GM10248 (cell line): ENCODE data around the gene HOXA2.

ENCODE experiments used
- CTCF ChIA-PET: fragments of 300-600 bp; sonication (Branson Sonifier 250); formaldehyde crosslinking; extraction: SDS; loops from one replicate; lab custom pipeline; 2021; ENCODE audit warnings: antibody characterized with exemption; lab: Yijun Ruan, JAX
- POLR2A ChIA-PET: fragments of 350-650 bp; sonication (Branson Sonifier 250); formaldehyde crosslinking; extraction: SDS; loops from one replicate; lab custom pipeline; 2020; ENCODE audit warnings: antibody characterized with exemption; lab: Yijun Ruan, JAX
- DNase-seq: peaks from one replicate; pipeline ENCODE4 v3.0.0; 2012; ENCODE audit errors: extremely low spot score
- TF ChIP-seq, protein P1 (sequence below): IDR thresholded peaks from 2 replicates; pipeline ENCODE4 v1.5.1; 2012; ENCODE audit warnings: mild to moderate bottlenecking, low read depth; ENCODE audit errors: extremely low read depth, missing control alignments, control extremely low read depth

Gene HOXA2

DNA sequence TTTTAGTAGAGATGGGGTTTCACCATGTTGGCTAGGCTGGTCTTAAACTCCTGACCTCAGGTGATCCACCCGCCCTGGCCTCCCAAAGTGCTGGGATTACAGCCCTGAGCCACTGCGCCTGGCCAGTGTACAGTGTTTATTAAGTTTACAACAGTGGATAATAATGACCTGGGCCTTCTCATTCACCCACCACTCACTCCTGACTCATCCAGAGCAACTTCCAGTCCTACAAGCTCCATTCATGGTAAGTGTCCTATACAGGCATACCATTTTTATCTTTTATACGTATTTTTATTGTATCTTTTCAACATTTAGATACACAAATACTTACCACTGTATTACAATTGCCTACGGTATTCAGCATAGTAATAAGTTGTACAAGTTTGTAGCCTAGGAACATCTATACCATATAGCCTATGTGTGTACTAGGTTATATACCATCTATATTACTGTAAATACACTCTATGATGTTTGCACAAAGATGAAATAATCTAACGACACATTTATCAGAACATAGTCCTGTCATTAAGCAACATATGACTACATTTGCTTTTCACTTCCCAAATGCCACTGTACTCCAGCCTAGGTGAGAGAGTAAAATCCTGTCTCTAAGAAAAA, 23.8 kb downstream of the HOXA2 start:
- CTCF ChIA-PET = no interaction called here
- POLR2A ChIA-PET = no interaction called here
- no peak for DNase-seq
- TF ChIP-seq, protein P1, sequence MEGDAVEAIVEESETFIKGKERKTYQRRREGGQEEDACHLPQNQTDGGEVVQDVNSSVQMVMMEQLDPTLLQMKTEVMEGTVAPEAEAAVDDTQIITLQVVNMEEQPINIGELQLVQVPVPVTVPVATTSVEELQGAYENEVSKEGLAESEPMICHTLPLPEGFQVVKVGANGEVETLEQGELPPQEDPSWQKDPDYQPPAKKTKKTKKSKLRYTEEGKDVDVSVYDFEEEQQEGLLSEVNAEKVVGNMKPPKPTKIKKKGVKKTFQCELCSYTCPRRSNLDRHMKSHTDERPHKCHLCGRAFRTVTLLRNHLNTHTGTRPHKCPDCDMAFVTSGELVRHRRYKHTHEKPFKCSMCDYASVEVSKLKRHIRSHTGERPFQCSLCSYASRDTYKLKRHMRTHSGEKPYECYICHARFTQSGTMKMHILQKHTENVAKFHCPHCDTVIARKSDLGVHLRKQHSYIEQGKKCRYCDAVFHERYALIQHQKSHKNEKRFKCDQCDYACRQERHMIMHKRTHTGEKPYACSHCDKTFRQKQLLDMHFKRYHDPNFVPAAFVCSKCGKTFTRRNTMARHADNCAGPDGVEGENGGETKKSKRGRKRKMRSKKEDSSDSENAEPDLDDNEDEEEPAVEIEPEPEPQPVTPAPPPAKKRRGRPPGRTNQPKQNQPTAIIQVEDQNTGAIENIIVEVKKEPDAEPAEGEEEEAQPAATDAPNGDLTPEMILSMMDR = no peak

DNA sequence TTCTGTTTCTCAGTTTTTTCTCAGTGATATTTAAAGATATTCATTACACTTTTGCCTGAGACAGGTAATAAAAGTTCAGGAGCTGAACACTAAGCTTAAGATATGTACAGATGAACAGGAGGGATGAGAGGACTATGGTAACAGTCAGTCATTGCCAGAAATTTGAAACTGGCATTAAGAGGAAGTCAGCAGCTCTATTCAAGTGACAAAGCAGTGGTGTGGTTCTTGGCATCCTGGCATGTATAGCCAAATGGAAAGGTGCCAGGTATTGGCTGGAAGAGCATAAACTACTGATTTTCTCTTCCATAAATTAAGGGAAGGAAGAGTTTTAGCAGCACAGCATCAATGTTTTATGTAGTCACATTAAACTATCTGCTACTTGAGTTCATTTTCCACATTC, 29.4 kb downstream of the HOXA2 start:
- TF ChIP-seq, protein P1 = no peak
- no peak for DNase-seq
- ChIA-PET CTCF (interaction anchor here (2.8 kb wide), 1 partner anchor 9 kb away, joined by 6 read pairs; no protein-coding TSS in a partner anchor), POLR2A (no interaction called here)

DNA sequence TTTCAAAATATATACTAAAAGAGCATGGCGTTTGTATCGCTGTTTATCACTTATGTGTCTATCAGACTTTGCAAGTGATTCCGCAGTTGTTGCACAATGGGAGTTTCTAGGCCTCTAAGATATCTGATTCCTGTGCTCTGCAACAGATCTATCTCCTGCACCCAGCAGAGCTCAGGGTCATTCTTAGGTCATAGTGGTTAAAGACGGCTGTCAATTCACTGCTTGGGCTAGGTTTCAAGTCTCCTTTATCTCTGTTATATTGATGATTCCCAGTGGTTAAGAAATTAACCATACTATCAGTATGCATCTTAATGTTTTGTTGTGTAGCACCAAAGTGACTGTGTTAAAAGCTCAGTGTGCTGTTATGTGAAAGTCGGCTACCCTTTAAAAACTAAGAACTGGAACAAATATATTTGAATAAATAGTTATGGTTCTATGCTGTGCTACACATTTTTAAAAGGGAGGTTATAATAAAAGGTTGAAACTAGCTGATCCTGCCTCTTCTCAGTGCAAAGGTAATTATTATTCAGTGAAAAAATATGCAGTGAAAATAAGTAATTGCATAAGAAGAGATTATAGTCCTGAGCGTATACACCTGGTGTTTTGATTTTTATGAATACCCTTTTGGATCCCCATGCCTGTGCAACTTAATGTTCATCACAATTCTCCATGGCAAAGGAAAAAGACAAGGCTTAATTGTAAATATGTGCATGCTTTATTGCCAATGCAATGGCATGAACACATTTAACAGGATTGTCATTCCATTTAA, 30.7 kb downstream of the HOXA2 start:
- no peak for DNase-seq
- TF ChIP-seq, protein P1 = no peak
- ChIA-PET POLR2A (no interaction called here), CTCF (interaction anchor here (1.2 to 2.8 kb wide), 3 partner anchors 10 to 29 kb away, joined by 3 to 6 read pairs (median 6); no protein-coding TSS in a partner anchor)

DNA sequence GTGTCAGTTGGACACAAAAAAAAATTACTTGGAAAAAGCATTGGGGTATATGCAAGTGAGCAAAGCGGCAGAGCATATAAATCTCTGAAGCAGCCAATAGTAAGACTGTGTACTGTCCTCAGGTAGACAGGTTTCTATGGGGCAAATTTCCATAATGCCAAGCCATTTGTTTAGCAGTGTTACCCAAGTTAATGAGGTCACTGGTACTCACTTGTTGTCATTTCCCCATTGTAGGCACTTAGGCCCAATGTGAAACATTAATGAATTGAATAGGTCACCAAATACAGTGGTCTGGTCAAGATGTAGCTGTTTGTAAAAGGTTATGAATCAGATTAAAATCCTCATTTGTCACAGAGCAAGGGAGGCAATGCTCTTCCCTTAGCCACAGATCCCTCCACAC, 34.2 kb downstream of the HOXA2 start:
- ChIA-PET CTCF (interaction anchor here (1.6 kb wide), 1 partner anchor 12 kb away, joined by 4 read pairs; no protein-coding TSS in a partner anchor), POLR2A (no interaction called here)
- no peak for DNase-seq
- TF ChIP-seq, protein P1 = no peak

DNA sequence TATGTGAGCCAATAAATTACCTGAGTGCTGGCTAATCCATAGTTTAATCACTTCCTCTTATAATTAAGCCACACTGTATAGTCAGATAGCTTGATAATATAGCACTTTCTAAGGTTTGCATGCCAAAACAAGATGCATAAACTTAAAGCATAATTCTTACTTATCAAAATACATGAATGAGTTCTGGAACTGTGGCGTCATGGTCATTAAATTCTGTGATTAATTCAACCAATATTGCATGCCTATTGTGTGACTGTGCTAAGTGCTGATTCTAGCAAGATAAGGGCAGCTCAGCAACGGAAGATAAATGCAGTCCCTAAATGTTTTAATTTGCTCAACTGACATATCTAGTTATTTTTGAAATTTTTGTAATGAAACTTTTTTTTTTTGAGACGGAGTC, 36.3 kb downstream of the HOXA2 start:
- TF ChIP-seq, protein P1 = no peak
- CTCF ChIA-PET = interaction anchor here (0.7 to 1.4 kb wide), 2 partner anchors 15 to 256 kb away, joined by 3 read pairs; no protein-coding TSS in a partner anchor
- POLR2A ChIA-PET = no interaction called here
- no peak for DNase-seq

DNA sequence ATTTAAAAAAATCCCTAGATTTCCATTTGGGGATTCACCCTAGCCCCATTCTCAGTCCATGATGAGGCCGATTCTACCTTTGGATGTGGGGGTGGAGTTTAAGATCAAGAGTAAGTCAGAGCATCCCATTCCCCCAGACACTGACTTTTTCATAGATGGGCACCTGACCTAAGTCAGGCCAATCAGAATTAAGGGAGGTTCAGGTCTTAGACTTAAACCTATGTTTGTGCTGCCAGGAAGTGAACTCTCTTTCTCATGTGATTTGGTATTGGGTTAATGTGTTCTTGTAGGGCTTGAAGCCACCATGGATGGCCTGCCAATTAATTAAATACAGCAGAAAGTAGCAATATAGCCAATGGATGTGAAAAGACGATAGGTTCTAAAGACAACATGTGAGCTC, 36.8 kb downstream of the HOXA2 start:
- no peak for DNase-seq
- TF ChIP-seq, protein P1 = no peak
- ChIA-PET POLR2A (no interaction called here), CTCF (interaction anchor here (1.4 kb wide), 1 partner anchor 15 kb away, joined by 3 read pairs; no protein-coding TSS in a partner anchor)
